Measurements from ENCODE around the gene HIPK2. TPM values are rescaled to one million over a fixed set of nuclear protein-coding genes. Genes with fewer than 3 reads are reported as not detected.

Gene HIPK2
- total RNA-seq, 1 experiment from 2014 or later, result 35.2 TPM

GRCh38 chr7:139594090-139594489, 183.7 kb downstream of the HIPK2 start:
- Histone ChIP-seq H3K4me1 (replicated peaks; ENCODE audit: insufficient read depth) (peaks cover 11% of the 10 kb centered on the region), H3K79me2 (ENCODE audit: low read depth) (no peaks in the 10 kb centered on the region), H3K36me3 (ENCODE audit: low read depth) (0 out of 2 replicates have a peak, but pooled peaks cover 4% of the 10 kb centered on the region), H3K27ac (no peak overlapping the region), H3K27me3 (ENCODE audit: insufficient read depth, low read depth) (no peaks in the 10 kb centered on the region), H2AFZ (no peak overlapping the region), H3K9me2 (ENCODE audit: insufficient read depth) (no peaks in the 10 kb centered on the region), H3K4me2 (no peak overlapping the region), H3K9me3 (ENCODE audit: insufficient read depth, low read depth) (no peaks in the 10 kb centered on the region), H4K20me1 (ENCODE audit: insufficient read depth) (no peaks in the 10 kb centered on the region; the same call in 1 of the 2 replicates), H3F3A (ENCODE audit: insufficient read depth, low read depth) (0 out of 2 replicates have a peak, but pooled peaks cover 2% of the 10 kb centered on the region), H3K4me3 (no peak overlapping the region)
- TF ChIP-seq CTCF (conservative IDR thresholded peaks at IDR 0.05) (no peak), EZH2 (IDR thresholded peaks at IDR 0.05; ENCODE audit: low read depth) (no peak)
- ChIA-PET POLR2A (ENCODE audit: unreplicated experiment) (no interaction called here), CTCF (no interaction called here)
- BruUV-seq (replicated peaks), result no TSS peak
- no peak for DNase-seq
- intact Hi-C loops (cut with micrococcal nuclease; ENCODE audit: unreplicated experiment), result no loop called here

GRCh38 chr7:139592801-139593461, 184.9 kb downstream of the HIPK2 start:
- Histone ChIP-seq H3K36me3 (ENCODE audit: low read depth) (no peaks in the 10 kb centered on the region), H3K27me3 (ENCODE audit: insufficient read depth, low read depth) (no peaks in the 10 kb centered on the region), H3F3A (ENCODE audit: insufficient read depth, low read depth) (no peaks in the 10 kb centered on the region), H3K79me2 (ENCODE audit: low read depth) (no peaks in the 10 kb centered on the region), H2AFZ (no peak overlapping the region), H3K4me1 (replicated peaks; ENCODE audit: insufficient read depth) (no peaks in the 10 kb centered on the region), H3K9me3 (ENCODE audit: insufficient read depth, low read depth) (no peaks in the 10 kb centered on the region), H3K4me3 (no peak overlapping the region), H3K9me2 (ENCODE audit: insufficient read depth) (no peaks in the 10 kb centered on the region), H3K4me2 (no peak overlapping the region), H4K20me1 (ENCODE audit: insufficient read depth) (no peaks in the 10 kb centered on the region), H3K27ac (no peak overlapping the region)
- ChIA-PET POLR2A (ENCODE audit: unreplicated experiment) (no interaction called here), CTCF (no interaction called here)
- no TSS peak for BruUV-seq (replicated peaks)
- no peak for DNase-seq
- TF ChIP-seq EZH2 (IDR thresholded peaks at IDR 0.05; ENCODE audit: low read depth), result no peak
- no peak for TF ChIP-seq CTCF (conservative IDR thresholded peaks at IDR 0.05)
- intact Hi-C loops (cut with micrococcal nuclease; ENCODE audit: unreplicated experiment), result no loop called here

GRCh38 chr7:139591550-139592195, 186.1 kb downstream of the HIPK2 start:
- intact Hi-C loops (cut with micrococcal nuclease; ENCODE audit: unreplicated experiment), result no loop called here
- Histone ChIP-seq H3K9me3 (ENCODE audit: insufficient read depth, low read depth) (no peaks in the 10 kb centered on the region), H3K4me2 (no peak overlapping the region), H2AFZ (no peak overlapping the region), H3F3A (ENCODE audit: insufficient read depth, low read depth) (no peaks in the 10 kb centered on the region), H3K27me3 (ENCODE audit: insufficient read depth, low read depth) (no peaks in the 10 kb centered on the region), H4K20me1 (ENCODE audit: insufficient read depth) (no peaks in the 10 kb centered on the region), H3K4me3 (no peak overlapping the region), H3K9me2 (ENCODE audit: insufficient read depth) (no peaks in the 10 kb centered on the region), H3K4me1 (replicated peaks; ENCODE audit: insufficient read depth) (no peaks in the 10 kb centered on the region), H3K36me3 (ENCODE audit: low read depth) (no peaks in the 10 kb centered on the region), H3K79me2 (ENCODE audit: low read depth) (no peaks in the 10 kb centered on the region), H3K27ac (no peak overlapping the region)
- CTCF ChIA-PET, result no interaction called here
- no peak for TF ChIP-seq EZH2 (IDR thresholded peaks at IDR 0.05; ENCODE audit: low read depth)
- no peak for TF ChIP-seq CTCF (conservative IDR thresholded peaks at IDR 0.05)
- no TSS peak for BruUV-seq (replicated peaks)
- POLR2A ChIA-PET (ENCODE audit: unreplicated experiment), result no interaction called here
- no peak for DNase-seq
